ENCODE measurements around the gene BLNK.
"Not testable (repeated sequence)": the region's sequence is repeated elsewhere in the genome, so short reads cannot be mapped to it uniquely, and the experiment has no call there.

The BLNK gene

GRCh38 chr10:96225119-96225518 is 46.2 kb downstream of the BLNK start:
- DNase-seq (ENCODE audit: low spot score), result no peak

GRCh38 chr10:96222908-96223307 is 48.5 kb downstream of the BLNK start:
- DNase-seq (ENCODE audit: low spot score), result no peak

GRCh38 chr10:96222441-96222840 is 48.9 kb downstream of the BLNK start:
- DNase-seq (ENCODE audit: low spot score), result no peak

GRCh38 chr10:96218826-96219225 is 52.5 kb downstream of the BLNK start:
- no peak for DNase-seq (ENCODE audit: low spot score)

GRCh38 chr10:96217711-96218110 is 53.7 kb downstream of the BLNK start:
- no peak for DNase-seq (ENCODE audit: low spot score)

- no peak for DNase-seq (ENCODE audit: low spot score)
Observed at GRCh38 chr10:96216775-96217174, 54.6 kb downstream of the BLNK start.

GRCh38 chr10:96212911-96213310 is 58.5 kb downstream of the BLNK start:
- DNase-seq (ENCODE audit: low spot score), result no peak

GRCh38 chr10:96211764-96212163 is 59.6 kb downstream of the BLNK start:
- peak; percentile 15 for DNase-seq (ENCODE audit: low spot score)

- DNase-seq (ENCODE audit: low spot score), result no peak
Observed at GRCh38 chr10:96208946-96209345, 62.4 kb downstream of the BLNK start.

GRCh38 chr10:96208271-96208670 is 63.1 kb downstream of the BLNK start:
- no peak for DNase-seq (ENCODE audit: low spot score)

- DNase-seq (ENCODE audit: low spot score), result no peak
Observed at GRCh38 chr10:96205580-96205979, 65.8 kb downstream of the BLNK start.

GRCh38 chr10:96201525-96201924 is 69.8 kb downstream of the BLNK start:
- DNase-seq (ENCODE audit: low spot score), result no peak

- not testable (repeated sequence) for DNase-seq (ENCODE audit: low spot score)
Observed at GRCh38 chr10:96189505-96189904, 81.9 kb downstream of the BLNK start.

- DNase-seq (ENCODE audit: low spot score), result no peak
Observed at GRCh38 chr10:96188916-96189315, 82.5 kb downstream of the BLNK start.

GRCh38 chr10:96188421-96188820 is 82.9 kb downstream of the BLNK start:
- no peak for DNase-seq (ENCODE audit: low spot score)

GRCh38 chr10:96176985-96177384 is 94.4 kb downstream of the BLNK start:
- DNase-seq (ENCODE audit: low spot score), result no peak

GRCh38 chr10:96172666-96173065 is 98.7 kb downstream of the BLNK start:
- DNase-seq (ENCODE audit: low spot score), result no peak

GRCh38 chr10:96170230-96170629 is 101.1 kb downstream of the BLNK start:
- no peak for DNase-seq (ENCODE audit: low spot score)

GRCh38 chr10:96168546-96168945 is 102.8 kb downstream of the BLNK start:
- DNase-seq (ENCODE audit: low spot score), result no peak

GRCh38 chr10:96165726-96166125 is 105.6 kb downstream of the BLNK start:
- DNase-seq (ENCODE audit: low spot score), result no peak

GRCh38 chr10:96153070-96153469 is 118.3 kb downstream of the BLNK start:
- no peak for DNase-seq (ENCODE audit: low spot score)

- DNase-seq (ENCODE audit: low spot score), result no peak
Observed at GRCh38 chr10:96152437-96152836, 118.9 kb downstream of the BLNK start.

Data from pons (tissue), 1 donor.